Muscle of arm (tissue), 14 donors: ENCODE results near the gene LRRC2. TPM values are rescaled to one million over a fixed set of nuclear protein-coding genes. Genes with fewer than 3 reads are reported as not detected.
"Not testable (repeated sequence)": the region's sequence is repeated elsewhere in the genome, so short reads cannot be mapped to it uniquely, and the experiment has no call there.

ENCODE experiments used
- DNase-seq: peaks from one replicate; pipeline ENCODE4 v3.0.0-alpha.2; 2013
- long read RNA-seq, 11 donors: transcript quantifications; one replicate each; lab custom pipeline, GENCODE V29; 2026
- polyA plus RNA-seq, 12 donors: library from polyadenylated mRNA; unstranded; fragments of 120-200 nt; gene quantifications; one replicate each; pipeline ENCODE4 v1.2.1, GENCODE V29; 2013; ENCODE audit not compliant: insufficient read length in 12 of 12

The LRRC2 gene, protein sequence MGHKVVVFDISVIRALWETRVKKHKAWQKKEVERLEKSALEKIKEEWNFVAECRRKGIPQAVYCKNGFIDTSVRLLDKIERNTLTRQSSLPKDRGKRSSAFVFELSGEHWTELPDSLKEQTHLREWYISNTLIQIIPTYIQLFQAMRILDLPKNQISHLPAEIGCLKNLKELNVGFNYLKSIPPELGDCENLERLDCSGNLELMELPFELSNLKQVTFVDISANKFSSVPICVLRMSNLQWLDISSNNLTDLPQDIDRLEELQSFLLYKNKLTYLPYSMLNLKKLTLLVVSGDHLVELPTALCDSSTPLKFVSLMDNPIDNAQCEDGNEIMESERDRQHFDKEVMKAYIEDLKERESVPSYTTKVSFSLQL
- 1 to 10 TPM in 11 of 12 donors, not detected in 1; 2.2 to 6.6 (median 4.2) TPM for polyA plus RNA-seq
- long read RNA-seq, donor 1, result 0 reads
- long read RNA-seq, donor 2, full-length matches to known transcripts, result 1 of 1 reads
- long read RNA-seq, donor 2, partial matches to known transcripts, result 0 of 1 reads
- long read RNA-seq, donor 2, other reads (novel, unspliced or antisense), result 0 of 1 reads
- long read RNA-seq, donor 3, result 0 reads
- long read RNA-seq, donor 4, result 0 reads
- long read RNA-seq, donor 5, full-length matches to known transcripts, result 2 of 2 reads
- long read RNA-seq, donor 5, partial matches to known transcripts, result 0 of 2 reads
- long read RNA-seq, donor 5, other reads (novel, unspliced or antisense), result 0 of 2 reads
- long read RNA-seq, donor 6, full-length matches to known transcripts, result 3 of 3 reads
- long read RNA-seq, donor 6, partial matches to known transcripts, result 0 of 3 reads
- long read RNA-seq, donor 6, other reads (novel, unspliced or antisense), result 0 of 3 reads
- long read RNA-seq, donor 7, full-length matches to known transcripts, result 2 of 2 reads
- long read RNA-seq, donor 7, partial matches to known transcripts, result 0 of 2 reads
- long read RNA-seq, donor 7, other reads (novel, unspliced or antisense), result 0 of 2 reads
- long read RNA-seq, donor 8, full-length matches to known transcripts, result 2 of 2 reads
- long read RNA-seq, donor 8, partial matches to known transcripts, result 0 of 2 reads
- long read RNA-seq, donor 8, other reads (novel, unspliced or antisense), result 0 of 2 reads
- long read RNA-seq, donor 9, result 0 reads
- long read RNA-seq, donor 10, full-length matches to known transcripts, result 2 of 2 reads
- long read RNA-seq, donor 10, partial matches to known transcripts, result 0 of 2 reads
- long read RNA-seq, donor 10, other reads (novel, unspliced or antisense), result 0 of 2 reads
- long read RNA-seq, donor 11, full-length matches to known transcripts, result 1 of 1 reads
- long read RNA-seq, donor 11, partial matches to known transcripts, result 0 of 1 reads
- long read RNA-seq, donor 11, other reads (novel, unspliced or antisense), result 0 of 1 reads

DNA sequence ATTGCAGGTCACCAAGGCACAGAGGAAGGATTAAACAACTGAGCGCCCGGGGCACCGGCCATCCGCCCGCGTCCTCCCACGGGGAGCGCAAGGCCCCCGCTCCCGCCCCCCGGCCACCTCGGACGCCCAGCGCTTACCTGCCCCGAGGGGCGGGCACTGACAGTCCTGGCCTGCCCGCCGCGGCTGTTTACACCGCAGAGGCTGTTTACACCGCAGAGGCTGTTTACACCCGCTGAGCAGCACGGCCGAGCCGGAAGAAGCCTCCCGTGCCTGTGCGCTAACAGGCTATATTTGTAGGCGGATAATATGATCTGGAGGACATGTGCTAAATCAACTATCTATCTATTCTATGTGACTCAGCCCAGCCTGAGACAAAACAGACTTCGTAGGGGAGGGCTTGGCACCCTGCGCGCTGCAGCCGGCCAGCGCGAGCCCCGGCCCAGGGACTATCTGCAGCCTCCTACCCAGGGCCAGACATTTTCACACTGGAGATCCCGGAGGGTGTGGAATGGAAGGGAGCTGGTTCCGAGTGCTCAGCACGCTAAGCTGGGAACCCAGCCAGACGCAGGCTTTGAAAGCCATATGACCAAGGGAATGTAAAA is at the start of gene LRRC2:
TSS of gene LRRC2 (minus strand) at position 263 of the 602 bp plus-strand sequence. CDS start 14,711 bp downstream, outside the sequence.
- peak; percentile 70 for DNase-seq

DNA sequence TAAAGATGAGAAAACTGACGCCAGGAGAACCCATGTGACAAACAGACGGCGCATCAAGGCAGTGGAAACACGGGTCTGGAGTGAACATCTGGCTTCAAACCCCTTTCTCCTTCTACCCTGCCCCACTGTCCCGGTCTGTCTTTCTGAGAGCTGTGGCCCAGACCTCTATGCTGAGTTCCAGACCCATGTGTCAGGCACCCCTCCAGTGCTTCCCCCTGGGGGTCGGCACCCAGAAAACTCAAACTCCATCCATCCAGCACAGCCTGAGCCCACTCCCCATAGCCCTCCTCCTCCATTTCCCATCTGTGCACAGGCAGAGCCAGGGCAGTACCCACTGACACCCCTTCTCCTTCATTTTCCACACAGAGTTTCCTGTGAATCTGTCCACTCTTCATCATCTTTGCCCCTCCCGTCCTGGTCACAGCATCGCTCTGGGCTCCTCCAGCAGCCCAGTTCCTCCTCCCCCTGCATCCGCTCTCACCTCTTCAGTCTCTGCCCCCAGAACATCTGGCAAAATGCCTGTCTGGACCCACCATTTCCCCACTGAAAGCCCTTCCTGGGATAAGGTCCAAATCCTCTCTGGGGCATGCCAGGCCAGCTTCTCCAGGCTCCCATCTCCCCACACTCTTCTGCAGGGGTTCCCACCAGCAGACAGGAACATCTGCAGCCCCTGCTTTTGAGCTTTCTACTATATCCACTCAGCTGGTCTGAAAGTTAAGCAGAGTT is 49.1 kb upstream of the LRRC2 start:
- no peak for DNase-seq

DNA sequence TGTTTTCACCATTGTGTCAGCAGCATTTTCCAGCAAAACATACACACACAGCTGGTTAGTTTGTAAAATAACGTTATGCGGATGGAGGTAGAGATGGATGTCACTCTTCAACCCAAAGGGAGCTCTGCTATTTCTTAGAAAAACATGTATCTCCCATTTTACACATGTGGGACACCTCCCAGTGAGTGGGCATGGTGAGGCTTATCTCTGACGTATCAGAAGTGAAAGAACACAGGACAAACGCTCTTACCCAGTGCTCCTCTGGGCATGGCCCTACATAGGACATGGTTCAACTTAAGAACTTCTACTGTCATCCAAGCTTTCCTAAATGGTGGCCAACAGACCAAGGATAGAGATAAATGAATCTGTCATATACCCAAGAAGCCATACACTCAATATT is 48.3 kb upstream of the LRRC2 start:
- no peak for DNase-seq

DNA sequence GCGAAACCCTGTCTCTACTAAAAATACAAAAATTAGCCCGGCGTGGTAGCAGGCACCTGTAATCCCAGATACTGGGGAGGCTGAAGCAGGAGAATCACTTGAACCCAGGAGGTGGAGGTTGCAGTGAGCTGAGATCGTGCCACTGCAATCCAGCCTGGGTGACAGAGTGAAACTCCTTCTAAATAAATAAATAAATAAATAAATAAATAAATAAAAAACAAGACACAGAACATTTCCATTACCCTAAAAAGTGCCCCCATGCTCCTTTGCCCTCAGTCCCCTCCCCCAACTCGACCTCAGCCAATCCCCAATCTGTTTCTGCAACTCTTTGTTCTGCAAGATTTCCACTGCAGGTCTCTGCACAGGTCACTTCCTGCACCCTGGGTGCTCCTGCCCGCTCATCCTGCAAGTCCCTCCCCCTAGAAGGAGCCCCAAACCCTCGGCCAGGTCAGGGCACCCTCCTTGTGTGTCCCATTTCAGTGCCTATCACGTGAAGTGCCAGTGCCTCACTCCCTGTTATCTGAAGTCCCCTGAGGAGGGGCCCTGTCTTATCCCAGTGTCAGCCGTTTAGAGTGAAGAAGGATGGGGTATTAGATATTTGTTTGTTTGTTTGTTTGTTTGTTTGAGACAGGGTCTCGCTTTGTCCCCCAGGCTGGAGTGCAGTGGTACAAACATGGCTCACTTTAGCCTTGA is 47.4 kb upstream of the LRRC2 start:
- DNase-seq, result no peak

DNA sequence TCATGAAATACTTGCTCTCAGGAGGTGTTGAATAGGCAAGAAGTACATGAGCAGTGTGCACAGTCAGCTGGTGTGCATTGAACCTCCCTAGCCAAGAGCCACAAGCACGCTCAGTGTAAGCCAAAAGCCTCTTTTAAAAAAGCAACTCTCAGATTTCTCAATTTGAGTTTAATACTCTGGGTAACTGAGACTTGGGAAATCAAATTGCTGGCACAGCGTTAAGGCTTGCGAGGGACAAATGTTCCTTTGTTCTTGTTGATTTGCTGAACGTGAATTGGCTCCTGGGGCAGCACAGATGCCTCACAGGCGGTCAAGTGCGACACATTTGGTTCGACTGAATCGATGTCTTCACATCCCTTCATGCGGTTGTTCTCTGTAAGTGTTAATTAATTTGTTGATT is 46.2 kb upstream of the LRRC2 start, which contains the start of gene FAM240A:
TSS of gene FAM240A (plus strand) at position 202 of the 400 bp plus-strand sequence. CDS start at position 361, 159 bp downstream.
- peak; percentile 21 for DNase-seq

DNA sequence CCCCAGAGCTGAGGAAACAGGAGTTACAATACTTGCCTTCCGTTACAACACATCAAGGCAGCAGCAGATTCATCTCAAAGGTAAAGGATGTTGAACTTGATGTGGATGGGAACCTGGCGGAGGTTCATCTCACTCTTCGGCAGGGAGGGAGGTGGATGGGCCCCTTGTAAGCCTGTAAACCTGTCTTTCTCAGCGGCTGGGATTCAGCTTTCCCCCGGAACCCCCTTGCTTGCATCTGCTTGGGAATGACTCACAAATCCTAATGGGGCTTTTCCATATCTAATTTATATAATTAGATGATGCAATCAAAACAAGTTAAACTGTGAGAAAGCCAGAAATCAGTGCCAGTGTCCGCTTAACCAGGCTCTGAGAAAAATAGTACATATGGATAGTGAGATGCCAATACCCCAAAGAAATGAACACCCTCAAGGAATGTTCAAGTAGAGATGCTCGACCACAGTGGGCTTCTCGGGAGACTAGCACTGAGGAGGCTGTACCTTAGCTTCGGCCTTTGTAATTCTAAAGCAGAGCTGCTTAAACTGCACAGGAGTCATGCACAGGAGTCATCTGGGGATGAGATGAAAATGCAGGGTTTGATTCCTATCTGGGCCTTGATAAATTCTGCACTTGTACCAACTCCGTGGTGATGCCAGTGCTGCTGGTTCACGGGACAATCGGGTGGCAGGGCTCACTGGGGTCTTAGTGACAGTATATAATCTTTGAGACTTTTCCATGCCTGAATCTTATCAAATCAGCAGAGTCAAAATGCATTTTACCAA is 44.0 kb upstream of the LRRC2 start:
- DNase-seq, result no peak

DNA sequence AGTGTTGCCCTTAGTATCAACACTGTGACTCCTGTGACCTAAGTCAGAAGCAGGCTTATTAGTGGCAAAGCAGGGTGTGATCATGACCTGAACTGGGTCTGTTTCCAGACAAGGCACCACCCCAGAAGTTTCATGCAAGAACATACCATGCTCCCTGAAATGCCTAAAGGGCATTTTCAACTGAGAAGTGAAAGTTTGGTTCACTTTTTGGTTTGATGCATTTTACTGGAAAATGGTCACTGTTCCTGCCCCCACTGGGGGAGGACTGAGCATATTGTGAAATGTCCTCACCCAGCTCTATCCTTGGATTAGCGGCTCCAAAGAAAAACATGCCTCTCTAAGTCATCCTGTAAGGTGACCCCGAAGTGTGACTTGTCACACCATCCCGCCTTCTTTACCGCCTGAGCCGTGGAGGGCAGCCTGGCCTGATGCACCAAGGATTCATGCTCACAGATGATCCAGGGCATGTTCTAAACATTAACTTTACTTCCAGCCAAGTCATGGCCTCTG is 43.2 kb upstream of the LRRC2 start:
- no peak for DNase-seq

DNA sequence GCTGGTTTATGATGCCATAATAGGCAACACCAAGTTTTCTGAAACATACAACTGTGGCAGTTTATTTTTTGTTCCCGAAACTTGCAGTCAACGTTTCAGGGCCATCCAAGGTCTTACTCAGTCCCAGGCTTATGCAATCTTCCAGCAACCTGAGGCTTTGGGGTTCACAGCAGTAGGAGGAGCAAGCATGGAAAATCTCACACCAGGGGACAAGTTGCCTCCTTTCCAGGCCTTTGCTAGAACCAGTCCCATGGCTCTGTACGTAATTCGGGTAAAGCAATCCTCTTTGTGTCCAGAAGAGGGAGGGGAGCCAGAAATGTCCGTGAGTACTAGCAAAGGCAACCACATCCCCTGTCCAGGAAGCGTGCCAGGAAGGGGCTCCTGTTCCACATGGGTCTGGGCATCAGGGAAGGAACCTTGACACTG is 41.5 kb upstream of the LRRC2 start:
- no peak for DNase-seq

DNA sequence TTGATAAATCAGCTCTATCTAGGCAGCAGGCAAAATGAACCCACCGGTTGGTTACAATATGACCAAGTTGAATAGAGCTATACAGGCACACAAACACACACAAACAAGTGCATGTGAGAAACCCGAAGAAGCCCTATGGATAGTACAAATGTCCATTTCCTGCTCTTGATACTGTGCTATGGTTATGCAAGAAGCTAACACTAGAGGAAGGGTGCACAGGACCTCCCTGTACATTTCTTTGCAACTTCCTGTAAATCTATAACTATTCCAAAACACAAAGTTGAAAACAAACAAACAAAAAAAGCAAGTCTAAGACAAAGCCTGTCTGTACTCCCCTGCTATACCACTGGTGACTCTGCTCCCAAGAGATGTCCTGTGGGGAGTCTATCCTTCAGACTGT is 38.0 kb upstream of the LRRC2 start:
- no peak for DNase-seq

DNA sequence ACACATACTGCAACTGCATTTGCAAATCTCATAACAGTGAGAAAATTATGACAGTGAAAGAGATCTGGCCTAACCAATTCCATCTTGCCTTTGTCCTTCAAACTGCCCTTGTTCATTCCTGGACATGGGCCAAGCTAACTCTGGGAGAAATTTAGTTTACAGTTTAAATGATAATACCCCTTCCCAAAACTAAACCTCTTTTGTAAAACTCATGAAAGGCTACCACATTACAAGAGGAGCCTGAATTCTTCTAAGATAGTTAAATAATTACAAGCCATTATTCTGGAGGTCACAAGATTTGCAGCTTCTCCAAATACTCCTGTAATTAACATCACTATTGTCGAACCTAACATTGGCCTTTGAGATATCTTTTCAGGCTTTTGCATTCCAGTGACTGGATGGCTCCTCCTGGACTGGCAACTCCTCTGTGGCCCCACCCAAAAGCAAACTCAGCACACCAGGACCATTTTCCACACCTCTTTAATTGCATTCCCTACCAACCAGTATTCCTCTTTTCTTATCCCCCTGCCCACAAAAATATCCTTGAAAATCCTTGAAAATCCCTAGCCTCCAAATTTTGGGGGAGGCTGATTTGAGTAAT is 37.4 kb upstream of the LRRC2 start:
- no peak for DNase-seq

DNA sequence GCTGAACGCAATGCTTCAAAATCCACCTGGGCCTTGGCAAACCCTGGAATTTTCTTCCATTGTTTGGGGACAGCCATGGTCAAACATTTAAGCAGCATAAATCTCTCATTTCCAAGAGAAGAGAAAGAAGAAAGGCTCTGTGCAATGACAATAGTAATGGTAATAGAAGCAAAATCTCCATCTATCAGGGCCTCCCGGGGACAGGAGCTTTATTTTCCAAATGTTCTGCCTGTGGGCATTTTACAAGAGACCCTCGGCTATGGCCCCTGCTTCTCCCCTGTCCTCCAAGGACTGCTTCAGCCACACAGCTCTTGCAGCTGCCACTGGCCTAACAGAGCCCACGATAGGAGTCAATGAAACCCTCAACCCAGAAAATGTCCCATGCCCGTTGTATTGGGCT is 33.5 kb upstream of the LRRC2 start:
- DNase-seq, result no peak

DNA sequence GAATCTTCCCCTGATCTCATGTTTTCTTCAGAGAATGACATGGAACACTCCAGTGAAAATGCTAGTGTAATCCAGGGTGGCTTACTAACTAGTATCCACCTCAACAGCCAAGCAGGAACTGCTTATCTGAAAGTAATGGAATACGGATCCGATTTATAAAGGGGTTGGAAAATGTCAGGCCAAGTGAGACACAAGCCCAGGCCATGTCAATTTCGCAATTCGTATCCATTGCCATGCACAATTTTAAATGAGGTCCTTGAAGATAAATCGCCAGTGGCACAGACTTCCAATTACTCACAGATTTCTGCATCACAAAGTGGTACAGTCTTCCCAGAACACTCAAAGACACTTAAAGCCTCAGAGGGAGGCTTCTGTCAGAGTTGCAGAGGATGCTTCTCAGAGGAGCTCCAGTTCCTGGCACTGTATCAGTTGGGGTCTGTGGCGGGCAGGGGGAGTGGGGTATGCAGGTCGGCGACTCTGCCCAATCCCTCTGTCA is 29.8 kb upstream of the LRRC2 start:
- no peak for DNase-seq

DNA sequence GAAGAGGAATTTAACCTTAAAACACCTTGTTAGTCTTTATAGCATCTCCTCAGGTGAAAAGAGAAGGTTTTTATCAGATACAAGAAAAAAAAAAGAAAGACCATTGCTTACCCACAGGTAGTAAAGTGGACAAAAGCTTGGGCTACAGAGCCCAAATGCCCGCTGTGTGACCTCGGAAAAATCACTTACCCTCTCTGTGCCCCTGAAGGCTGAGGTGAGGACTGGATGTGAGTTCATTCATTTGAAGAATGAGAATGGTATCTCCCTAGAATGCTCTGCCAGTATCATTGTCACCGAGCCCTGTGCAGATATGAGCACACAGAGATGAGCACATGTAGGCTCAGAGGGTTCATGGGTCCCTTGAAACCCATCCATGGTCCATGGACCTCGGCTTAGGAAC is 28.6 kb upstream of the LRRC2 start:
- DNase-seq, result no peak

DNA sequence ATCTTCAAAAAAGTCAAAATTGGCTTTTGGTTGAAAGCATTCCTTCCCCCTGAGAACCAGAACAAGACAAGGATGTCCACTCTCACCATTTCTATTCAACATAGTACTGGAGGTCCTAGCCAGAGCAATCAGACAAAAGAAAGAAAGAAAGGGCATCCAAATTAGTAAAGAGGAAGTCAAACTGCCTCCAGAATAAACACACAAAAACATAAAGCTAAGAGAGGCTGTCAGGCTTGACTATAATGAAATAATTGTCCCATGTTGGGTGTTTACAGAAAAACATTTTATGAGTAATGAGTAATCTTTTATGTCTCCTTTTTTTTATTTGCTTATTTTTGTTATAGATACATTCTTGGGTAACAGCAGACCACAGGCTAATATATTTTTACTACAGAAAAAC is 27.9 kb upstream of the LRRC2 start:
- no peak for DNase-seq

DNA sequence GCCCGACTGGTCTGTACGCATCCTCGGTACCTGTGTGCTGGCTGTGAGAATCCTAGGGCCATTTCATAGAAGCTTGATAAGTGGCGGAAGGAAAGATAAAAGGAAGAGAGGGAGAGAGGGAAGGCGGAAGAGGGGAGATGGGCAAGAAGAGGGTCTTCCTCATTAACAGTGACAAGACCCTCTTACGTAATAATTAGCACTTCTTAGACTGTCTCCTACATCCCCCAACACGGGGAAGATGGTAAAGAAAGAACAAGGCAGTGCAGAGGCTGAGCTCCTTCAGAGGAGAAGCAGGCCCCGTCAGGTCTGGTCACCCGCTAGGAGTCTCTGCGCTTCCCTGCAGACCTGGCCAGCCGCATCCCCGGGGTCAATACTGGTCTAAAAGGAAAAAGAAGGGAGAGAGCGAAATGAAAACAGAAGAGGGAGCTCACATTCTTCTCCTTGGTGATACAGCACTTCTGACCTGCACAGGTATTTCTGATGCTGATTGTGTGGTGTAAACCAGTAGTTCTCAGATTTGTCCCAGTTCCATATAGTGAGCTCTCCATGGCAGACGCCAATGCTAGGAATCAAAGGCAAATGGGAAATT is 27.3 kb upstream of the LRRC2 start:
- DNase-seq, result no peak

DNA sequence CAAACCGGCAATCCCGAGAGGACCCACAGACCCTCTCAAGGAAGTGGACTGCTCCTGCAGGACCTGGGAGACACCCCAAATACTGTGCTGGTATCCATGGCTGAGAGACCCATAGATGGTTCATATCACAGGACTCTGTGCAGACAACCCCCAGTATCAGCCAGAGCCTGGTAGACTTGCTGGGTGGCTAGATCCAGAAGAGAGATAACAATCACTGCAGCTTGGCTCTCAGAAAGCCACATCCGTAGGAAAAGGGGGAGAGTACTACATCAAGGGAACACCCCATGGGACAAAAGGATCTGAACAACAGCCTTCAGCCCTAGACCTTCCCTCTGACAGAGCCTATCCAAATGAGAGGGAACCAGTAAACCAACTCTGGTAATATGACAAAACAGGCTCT is 21.2 kb upstream of the LRRC2 start:
- DNase-seq, result not testable (repeated sequence)

DNA sequence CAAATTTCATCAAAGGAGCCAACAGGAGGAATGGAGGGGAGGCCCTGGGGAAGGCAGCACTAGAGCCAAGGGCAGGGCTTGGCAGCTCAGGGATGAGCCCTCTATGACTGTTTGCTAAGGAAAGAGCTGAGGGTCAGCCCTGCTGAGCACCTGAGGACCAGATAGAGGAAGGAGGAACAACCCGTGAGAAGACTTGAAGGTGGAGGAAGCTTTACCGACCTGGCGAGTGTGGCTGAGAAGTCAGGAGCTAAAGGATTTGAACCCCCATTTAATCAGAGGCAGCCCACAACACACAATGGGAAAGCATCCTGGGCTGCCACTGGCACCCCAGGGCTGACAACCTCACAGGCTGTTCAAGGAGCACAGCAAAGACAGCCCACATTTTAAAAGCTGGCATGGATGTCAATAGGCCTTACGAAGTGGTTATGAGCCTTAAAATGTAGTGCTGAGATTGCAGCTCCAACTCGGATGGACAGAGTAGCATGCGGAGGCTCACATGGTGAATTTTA is 20.7 kb upstream of the LRRC2 start:
- no peak for DNase-seq
